HEK293 (cell line): ENCODE results near the gene ATF6.

Experiments used
- CTCF ChIP-seq: fragments of 450-650 bp; formaldehyde crosslinking; IDR thresholded peaks from 2 replicates; pipeline ENCODE4 v1.5.1; 2016; ENCODE audit warnings: missing biosample characterization, missing genetic modification characterization
- ZFP37 ChIP-seq: fragments of 450-650 bp; formaldehyde crosslinking; IDR thresholded peaks from 2 replicates; pipeline ENCODE4 v1.5.1; 2016; ENCODE audit warnings: missing biosample characterization, missing genetic modification characterization
- ZNF10 ChIP-seq: fragments of 450-650 bp; formaldehyde crosslinking; IDR thresholded peaks from 2 replicates; pipeline ENCODE4 v1.5.1; 2017; ENCODE audit warnings: missing biosample characterization, missing genetic modification characterization
- ZNF354C ChIP-seq: fragments of 450-650 bp; formaldehyde crosslinking; IDR thresholded peaks from 2 replicates; pipeline ENCODE4 v1.5.1; 2016; ENCODE audit warnings: missing biosample characterization, missing genetic modification characterization, low read depth, borderline replicate concordance
- ZNF510 ChIP-seq: fragments of 450-650 bp; formaldehyde crosslinking; IDR thresholded peaks from 2 replicates; pipeline ENCODE4 v1.5.1; 2018; ENCODE audit warnings: mild to moderate bottlenecking, missing genetic modification characterization, missing biosample characterization; ENCODE audit not compliant: insufficient replicate concordance
- ZNF513 ChIP-seq: fragments of 450-650 bp; IDR thresholded peaks from 2 replicates; pipeline ENCODE4 v1.5.1; 2018; ENCODE audit warnings: missing biosample characterization, missing genetic modification characterization
- ZNF580 ChIP-seq: fragments of 450-650 bp; formaldehyde crosslinking; IDR thresholded peaks from 2 replicates; pipeline ENCODE4 v1.5.1; 2016; ENCODE audit warnings: missing biosample characterization, missing genetic modification characterization

GRCh38 chr1:161726473-161727255 lies 39.5 kb upstream of the ATF6 start:
- TF ChIP-seq CTCF (tag by site-specific recombination) (peak; percentile 79), ZNF354C (tag by site-specific recombination) (no peak), ZNF580 (no peak), ZFP37 (tag by site-specific recombination) (peak; percentile 60), ZNF513 (tag by site-specific recombination) (no peak), ZNF10 (no peak; the same call in 1 of the 2 replicates), ZNF510 (tag by site-specific recombination) (no peak)
